Measurements from ENCODE around the gene POU2F2. TPM values are rescaled to one million over a fixed set of nuclear protein-coding genes. Genes with fewer than 3 reads are reported as not detected.

POU2F2 gene
- total RNA-seq, 2 experiments from 2014 or later = 55.6 to 57.3 TPM

GRCh38 chr19:42153672-42154433, 21.6 kb upstream of the POU2F2 start:
- no peak for DNase-seq
- Mint-ChIP-seq H3K9me3 (no peaks in the 10 kb centered on the region), H3K36me3 (no peaks in the 10 kb centered on the region), H3K4me1 (ENCODE audit: low read depth) (peaks cover 16% of the 10 kb centered on the region), H3K27ac (no peak overlapping the region), H3K27me3 (no peaks in the 10 kb centered on the region), H3K4me3 (no peak overlapping the region)
- ChIA-PET POLR2A (no interaction called here), CTCF (no interaction called here)
- intact Hi-C loops (cut with micrococcal nuclease) = no loop called here

GRCh38 chr19:42152910-42153671, 20.8 kb upstream of the POU2F2 start:
- Mint-ChIP-seq H3K27ac (no peak overlapping the region), H3K9me3 (no peaks in the 10 kb centered on the region), H3K27me3 (no peaks in the 10 kb centered on the region), H3K4me1 (ENCODE audit: low read depth) (peaks cover 22% of the 10 kb centered on the region), H3K4me3 (no peak overlapping the region), H3K36me3 (no peaks in the 10 kb centered on the region)
- no peak for DNase-seq
- POLR2A ChIA-PET = no interaction called here
- CTCF ChIA-PET = no interaction called here
- intact Hi-C loops (cut with micrococcal nuclease) = no loop called here

- H3K27ac Mint-ChIP-seq = no peak overlapping the region
- ChIA-PET CTCF (no interaction called here), POLR2A (no interaction called here)
- no peaks in the 10 kb centered on the region for H3K36me3 Mint-ChIP-seq
- DNase-seq = no peak
- H3K27me3 Mint-ChIP-seq = no peaks in the 10 kb centered on the region
- no peak overlapping the region for H3K4me3 Mint-ChIP-seq
- intact Hi-C loops (cut with micrococcal nuclease) = no loop called here
- no peaks in the 10 kb centered on the region for H3K9me3 Mint-ChIP-seq
- H3K4me1 Mint-ChIP-seq (ENCODE audit: low read depth) = peaks cover 23% of the 10 kb centered on the region
Measured at GRCh38 chr19:42151782-42152684, 19.8 kb upstream of the POU2F2 start.

GRCh38 chr19:42150911-42151361, 18.7 kb upstream of the POU2F2 start:
- no peak for DNase-seq
- H3K27me3 Mint-ChIP-seq = no peaks in the 10 kb centered on the region
- H3K36me3 Mint-ChIP-seq = no peaks in the 10 kb centered on the region
- no peak overlapping the region for H3K27ac Mint-ChIP-seq
- POLR2A ChIA-PET = no interaction called here
- intact Hi-C loops (cut with micrococcal nuclease) = no loop called here
- no peak overlapping the region for H3K4me3 Mint-ChIP-seq
- peaks cover 23% of the 10 kb centered on the region for H3K4me1 Mint-ChIP-seq (ENCODE audit: low read depth)
- H3K9me3 Mint-ChIP-seq = no peaks in the 10 kb centered on the region
- CTCF ChIA-PET = no interaction called here

- no peak overlapping the region for H3K4me3 Mint-ChIP-seq
- DNase-seq = no peak
- peaks cover 23% of the 10 kb centered on the region for H3K4me1 Mint-ChIP-seq (ENCODE audit: low read depth)
- ChIA-PET CTCF (no interaction called here), POLR2A (no interaction called here)
- no peak overlapping the region for H3K27ac Mint-ChIP-seq
- intact Hi-C loops (cut with micrococcal nuclease) = no loop called here
- no peaks in the 10 kb centered on the region for H3K27me3 Mint-ChIP-seq
- no peaks in the 10 kb centered on the region for H3K36me3 Mint-ChIP-seq
- H3K9me3 Mint-ChIP-seq = no peaks in the 10 kb centered on the region
Measured at GRCh38 chr19:42150364-42150763, 18.1 kb upstream of the POU2F2 start.

GRCh38 chr19:42149447-42150202, 17.4 kb upstream of the POU2F2 start:
- intact Hi-C loops (cut with micrococcal nuclease) = no loop called here
- H3K9me3 Mint-ChIP-seq = no peaks in the 10 kb centered on the region
- H3K4me1 Mint-ChIP-seq (ENCODE audit: low read depth) = peaks cover 19% of the 10 kb centered on the region
- H3K27me3 Mint-ChIP-seq = no peaks in the 10 kb centered on the region
- CTCF ChIA-PET = no interaction called here
- POLR2A ChIA-PET = no interaction called here
- DNase-seq = no peak
- H3K27ac Mint-ChIP-seq = no peak overlapping the region
- no peaks in the 10 kb centered on the region for H3K36me3 Mint-ChIP-seq
- H3K4me3 Mint-ChIP-seq = no peak overlapping the region

GRCh38 chr19:42148266-42148665, 16.0 kb upstream of the POU2F2 start:
- H3K4me3 Mint-ChIP-seq = no peak overlapping the region
- H3K9me3 Mint-ChIP-seq = no peaks in the 10 kb centered on the region
- H3K36me3 Mint-ChIP-seq = no peaks in the 10 kb centered on the region
- H3K27me3 Mint-ChIP-seq = no peaks in the 10 kb centered on the region
- POLR2A ChIA-PET = no interaction called here
- peaks cover 13% of the 10 kb centered on the region for H3K4me1 Mint-ChIP-seq (ENCODE audit: low read depth)
- no peak for DNase-seq
- H3K27ac Mint-ChIP-seq = no peak overlapping the region
- CTCF ChIA-PET = interaction anchor here (0.6 kb wide), 1 partner anchor 16 kb away, joined by 4 read pairs; no protein-coding TSS in a partner anchor
- intact Hi-C loops (cut with micrococcal nuclease) = no loop called here

GRCh38 chr19:42143341-42144234, 11.3 kb upstream of the POU2F2 start:
- CTCF ChIA-PET = no interaction called here
- Mint-ChIP-seq H3K36me3 (no peaks in the 10 kb centered on the region), H3K4me1 (ENCODE audit: low read depth) (peaks cover 5% of the 10 kb centered on the region), H3K4me3 (no peak overlapping the region), H3K9me3 (no peaks in the 10 kb centered on the region), H3K27me3 (no peaks in the 10 kb centered on the region), H3K27ac (no peak overlapping the region)
- POLR2A ChIA-PET = interaction anchor here (0.8 kb wide), 1 partner anchor 17 kb away, joined by 3 read pairs; no protein-coding TSS in a partner anchor
- intact Hi-C loops (cut with micrococcal nuclease) = no loop called here
- no peak for DNase-seq

- CTCF ChIA-PET = interaction anchor here (0.8 to 1.5 kb wide), 4 partner anchors 31 to 110 kb away, joined by 3 to 6 read pairs (median 4); no protein-coding TSS in a partner anchor
- H3K27ac Mint-ChIP-seq = no peak overlapping the region
Measured at GRCh38 chr19:42140125-42140754, 8.0 kb upstream of the POU2F2 start.

GRCh38 chr19:42134535-42135070, 2.4 kb upstream of the POU2F2 start:
- H3K9me3 Mint-ChIP-seq = no peaks in the 10 kb centered on the region
- no peaks in the 10 kb centered on the region for H3K36me3 Mint-ChIP-seq
- ChIA-PET CTCF (interaction anchor here (0.7 to 3.2 kb wide), 6 partner anchors 26 to 162 kb away, joined by 3 to 11 read pairs (median 4); no protein-coding TSS in a partner anchor), POLR2A (no interaction called here)
- intact Hi-C loops (cut with micrococcal nuclease) = loop anchor here (5.0 kb wide), 1 partner anchor 288 kb away; no protein-coding TSS in a partner anchor
- no peak overlapping the region for H3K4me3 Mint-ChIP-seq
- H3K27me3 Mint-ChIP-seq = no peaks in the 10 kb centered on the region
- H3K4me1 Mint-ChIP-seq (ENCODE audit: low read depth) = peaks cover 41% of the 10 kb centered on the region
- no peak for DNase-seq
- no peak overlapping the region for H3K27ac Mint-ChIP-seq

More at GRCh38 chr19:42140125-42140754, 8.0 kb upstream of the POU2F2 start:
- POLR2A ChIA-PET = no interaction called here
- intact Hi-C loops (cut with micrococcal nuclease) = no loop called here
- H3K4me3 Mint-ChIP-seq = no peak overlapping the region
- no peaks in the 10 kb centered on the region for H3K27me3 Mint-ChIP-seq
- no peaks in the 10 kb centered on the region for H3K9me3 Mint-ChIP-seq
- no peaks in the 10 kb centered on the region for H3K36me3 Mint-ChIP-seq
- peaks cover 6% of the 10 kb centered on the region for H3K4me1 Mint-ChIP-seq (ENCODE audit: low read depth)
- peak; percentile 54 for DNase-seq

All from activated CD4-positive, alpha-beta memory T cell treated with anti-CD3 and anti-CD28 coated beads for 36 hours (primary cell).